BJ (cell line): ENCODE results near the gene DLST. TPM values are rescaled to one million over a fixed set of nuclear protein-coding genes. Genes with fewer than 3 reads are reported as not detected.

Source experiments
- CTCF ChIA-PET: fragments of 350-600 bp; formaldehyde crosslinking; extraction: SDS; loops from one replicate; lab custom pipeline; 2021; ENCODE audit warnings: antibody characterized with exemption, inconsistent platforms; lab: Yijun Ruan, JAX
- POLR2A ChIA-PET: fragments of 300-600 bp; sonication (Branson Sonifier 250); formaldehyde crosslinking; extraction: SDS; loops from one replicate; lab custom pipeline; 2021; ENCODE audit warnings: antibody characterized with exemption; lab: Charles Lee
- DNase-seq: peaks from one replicate; pipeline ENCODE4 v3.0.0-alpha.2; 2011; ENCODE audit warnings: low read depth
- H3K27me3 ChIP-seq: 2 replicates; pipeline ENCODE4 v1.6.0; 2011; ENCODE audit warnings: low read length; ENCODE audit not compliant: control insufficient read depth, insufficient read depth
- H3K36me3 ChIP-seq: 2 replicates; pipeline ENCODE4 v1.5.1; 2011; ENCODE audit warnings: low read length; ENCODE audit not compliant: control insufficient read depth, insufficient read depth
- H3K4me3 ChIP-seq: 2 replicates; pipeline ENCODE4 v1.5.1; 2011; ENCODE audit warnings: low read depth, mild to moderate bottlenecking, control low read depth, low read length
- CTCF ChIP-seq: IDR thresholded peaks from 2 replicates; pipeline ENCODE4 v1.5.1; 2011; ENCODE audit warnings: low read depth, mild to moderate bottlenecking, control low read depth, inconsistent platforms, low read length, moderate library complexity; ENCODE audit not compliant: insufficient read depth
- polyA plus RNA-seq: library from polyadenylated mRNA; depleted of rRNA; stranded (reverse); fragments of >200 nt; gene quantifications from 2 replicates; pipeline ENCODE4 v1.2.3, GENCODE V29; 2011

Gene DLST
- polyA plus RNA-seq, 1 experiment: 150 TPM

- POLR2A ChIA-PET: no interaction called here
- H3K36me3 ChIP-seq: no peaks in the 10 kb centered on the region
- DNase-seq: no peak
Measured at GRCh38 chr14:74859757-74860552, 21.8 kb upstream of the DLST start.

GRCh38 chr14:74860899-74861733 lies 20.6 kb upstream of the DLST start:
- CTCF ChIA-PET: interaction anchor here (0.6 to 13.8 kb wide), 28 partner anchors 11 to 233 kb away, joined by 3 to 315 read pairs (median 4); partner anchors contain the start of genes DLST and PROX2
- Histone ChIP-seq H3K4me3 (no peak overlapping the region), H3K36me3 (no peaks in the 10 kb centered on the region), H3K27me3 (no peaks in the 10 kb centered on the region)
- DNase-seq: no peak
- POLR2A ChIA-PET: no interaction called here
- TF ChIP-seq CTCF: peak; percentile 85

More at GRCh38 chr14:74859757-74860552, 21.8 kb upstream of the DLST start:
- Histone ChIP-seq H3K27me3 (no peaks in the 10 kb centered on the region), H3K4me3 (no peak overlapping the region)
- CTCF ChIA-PET: interaction anchor here (0.7 to 13.8 kb wide), 15 partner anchors 10 to 284 kb away, joined by 3 to 315 read pairs (median 6); partner anchors contain the start of genes DLST and PROX2
- TF ChIP-seq CTCF: no peak

- ChIA-PET CTCF (interaction anchor here (0.7 to 13.8 kb wide), 16 partner anchors 11 to 229 kb away, joined by 3 to 315 read pairs (median 4); partner anchors contain the start of genes DLST and PROX2), POLR2A (no interaction called here)
- Histone ChIP-seq H3K36me3 (no peaks in the 10 kb centered on the region), H3K4me3 (no peak overlapping the region), H3K27me3 (no peaks in the 10 kb centered on the region)
- DNase-seq: no peak
- TF ChIP-seq CTCF: no peak
Measured at GRCh38 chr14:74861734-74862090, 20.0 kb upstream of the DLST start.

GRCh38 chr14:74863274-74863673 lies 18.4 kb upstream of the DLST start:
- no peak for DNase-seq
- Histone ChIP-seq H3K4me3 (no peak overlapping the region), H3K36me3 (no peaks in the 10 kb centered on the region), H3K27me3 (no peaks in the 10 kb centered on the region)
- TF ChIP-seq CTCF: no peak
- ChIA-PET POLR2A (no interaction called here), CTCF (interaction anchor here (1.0 to 13.8 kb wide), 9 partner anchors 9 to 227 kb away, joined by 4 to 315 read pairs (median 64); partner anchors contain the start of genes DLST and PROX2)

GRCh38 chr14:74864198-74864597 lies 17.5 kb upstream of the DLST start:
- Histone ChIP-seq H3K36me3 (no peaks in the 10 kb centered on the region), H3K4me3 (no peak overlapping the region), H3K27me3 (no peaks in the 10 kb centered on the region)
- ChIA-PET POLR2A (no interaction called here), CTCF (interaction anchor here (1.0 to 13.8 kb wide), 8 partner anchors 15 to 223 kb away, joined by 3 to 315 read pairs (median 42); partner anchors contain the start of gene DLST)
- TF ChIP-seq CTCF: no peak
- DNase-seq: no peak
